HG02852 (cell line): ENCODE data around the gene LHFPL6.

Experiments used
- ATAC-seq: cut with Tn5 transposase; IDR thresholded peaks from one replicate; pipeline ENCODE4 v1.9.1; 2021; ENCODE audit warnings: mild to moderate bottlenecking, moderate library complexity; ENCODE audit not compliant: unreplicated experiment

The LHFPL6 gene

DNA sequence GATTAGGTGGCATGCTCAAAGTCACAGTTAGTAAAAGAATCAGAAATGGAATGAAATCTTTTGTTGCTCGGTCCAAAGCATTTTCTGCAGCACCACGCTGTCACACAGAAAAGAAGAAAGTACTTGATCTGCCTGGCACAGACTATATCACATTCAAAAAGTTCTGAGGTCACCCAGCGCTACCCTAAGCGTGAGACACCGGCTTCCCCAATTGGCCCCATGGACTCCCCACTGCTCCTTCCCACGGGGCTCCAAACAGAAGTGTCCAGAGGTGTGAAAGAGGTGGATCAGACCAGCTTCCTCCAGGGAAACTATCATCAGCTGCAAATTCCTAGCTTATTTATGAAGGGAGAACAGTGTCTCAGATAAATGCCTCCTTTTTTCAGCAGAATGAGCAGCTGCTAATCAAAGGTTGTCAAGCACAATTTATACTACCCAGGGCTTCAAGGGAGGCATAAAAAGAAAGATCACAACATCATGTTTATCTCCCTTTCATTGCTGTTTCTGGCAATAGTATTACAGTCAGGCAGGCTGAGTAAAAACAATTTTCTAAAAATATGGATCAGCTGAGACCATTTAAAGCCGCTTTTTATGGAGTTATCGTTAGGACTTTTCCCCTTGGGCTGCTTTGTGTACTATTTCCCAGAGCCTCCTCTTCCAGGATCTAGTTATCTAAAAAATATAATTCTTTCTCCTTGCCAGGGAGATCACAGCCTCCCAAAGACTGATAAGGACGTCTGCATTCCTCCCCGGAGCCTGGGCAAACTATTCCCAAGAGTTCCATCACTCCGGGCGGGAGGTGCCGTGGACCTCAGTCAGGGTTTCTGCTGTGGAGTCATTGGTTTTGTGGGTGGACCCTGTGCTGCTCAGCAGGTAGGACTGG, 208.0 kb downstream of the LHFPL6 start:
- no peak for ATAC-seq

- no peak for ATAC-seq
Measured at GRCh38 chr13:39391761-39392160, 211.2 kb downstream of the LHFPL6 start.

DNA sequence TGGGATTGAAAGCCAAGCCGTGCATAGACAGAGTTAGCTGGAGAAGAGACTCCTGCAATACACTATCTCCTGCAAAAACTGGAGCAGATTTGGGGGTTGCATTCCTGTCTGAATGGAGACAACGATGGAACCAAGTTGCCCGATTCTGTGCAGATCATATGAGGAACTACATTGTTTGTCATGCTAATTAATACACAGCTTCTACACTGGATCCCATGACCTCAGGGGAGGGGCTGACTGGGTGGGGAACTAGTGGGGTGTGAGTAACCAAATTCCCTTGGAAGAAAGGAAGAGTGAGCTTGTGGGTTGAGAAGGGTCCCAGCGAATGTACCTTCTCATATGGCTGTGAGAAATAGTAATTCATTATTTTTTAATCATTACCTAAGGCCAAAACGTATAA, 214.0 kb downstream of the LHFPL6 start:
- no peak for ATAC-seq

GRCh38 chr13:39385621-39386231, 217.3 kb downstream of the LHFPL6 start:
- ATAC-seq, result no peak

DNA sequence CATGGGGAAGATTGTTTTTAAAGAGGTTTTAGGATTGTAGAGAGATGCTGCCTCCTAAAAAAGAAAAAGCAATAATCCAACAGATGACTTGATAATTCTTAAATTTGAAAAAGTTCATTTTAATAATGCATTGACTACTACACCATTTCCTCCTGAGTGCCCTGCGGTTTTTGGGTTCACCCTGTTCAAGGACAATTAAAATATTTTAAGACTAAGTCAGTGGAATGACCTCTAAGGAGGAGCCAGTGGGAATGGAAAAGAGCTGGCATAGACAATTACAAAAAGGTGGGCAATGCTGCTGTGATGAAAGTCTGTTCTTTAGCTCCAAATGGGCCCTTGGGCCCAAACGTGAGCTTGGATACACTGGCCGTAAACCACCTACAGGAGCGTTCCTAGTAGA, 217.8 kb downstream of the LHFPL6 start:
- ATAC-seq, result no peak

- no peak for ATAC-seq
Measured at GRCh38 chr13:39381456-39381855, 221.5 kb downstream of the LHFPL6 start.

DNA sequence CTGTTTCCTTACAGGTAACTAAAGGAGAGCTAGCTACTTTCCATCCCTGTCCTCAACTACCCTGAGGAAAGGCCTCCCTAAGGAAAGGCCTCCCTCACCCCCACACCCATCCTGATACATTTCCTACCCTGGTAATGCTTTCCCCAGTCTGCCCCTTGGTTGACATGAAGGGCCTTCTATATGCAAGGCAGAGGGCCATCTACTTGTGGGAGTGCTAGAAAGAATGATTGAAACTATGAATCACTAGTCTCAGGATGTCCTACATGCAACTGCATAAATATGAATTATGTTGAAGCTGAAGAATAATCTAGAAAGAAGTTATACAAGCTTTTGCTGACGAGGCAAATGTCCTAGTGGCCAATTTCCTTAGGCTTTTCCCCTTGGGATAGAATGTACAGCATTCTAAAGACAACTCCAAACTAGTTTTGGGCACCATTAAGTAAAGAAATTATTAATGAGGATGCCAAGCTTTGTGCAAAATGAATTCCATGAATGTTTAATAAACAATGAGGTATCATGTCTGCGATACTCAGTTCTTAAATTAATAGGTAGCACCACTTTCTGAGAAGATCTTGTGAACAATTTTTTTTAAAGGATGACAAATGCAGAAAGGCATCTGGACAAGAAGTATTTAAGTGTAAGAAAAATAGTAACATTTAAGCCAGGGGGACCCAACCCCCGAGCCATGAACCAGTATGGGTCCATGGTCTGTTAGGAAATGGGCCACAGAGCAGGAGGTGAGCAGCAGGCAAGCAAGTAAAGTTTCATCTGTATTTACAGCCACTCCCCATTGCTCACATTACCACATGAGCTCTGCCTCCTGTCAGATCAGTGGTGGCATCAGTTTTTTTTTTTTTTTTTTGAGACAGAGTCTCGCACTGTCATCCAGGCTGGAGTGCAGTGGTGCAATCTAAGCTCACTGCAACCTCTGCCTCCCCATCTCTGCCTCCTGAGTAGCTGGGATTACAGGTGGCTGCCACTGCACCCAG, 223.0 kb downstream of the LHFPL6 start:
- ATAC-seq, result no peak

DNA sequence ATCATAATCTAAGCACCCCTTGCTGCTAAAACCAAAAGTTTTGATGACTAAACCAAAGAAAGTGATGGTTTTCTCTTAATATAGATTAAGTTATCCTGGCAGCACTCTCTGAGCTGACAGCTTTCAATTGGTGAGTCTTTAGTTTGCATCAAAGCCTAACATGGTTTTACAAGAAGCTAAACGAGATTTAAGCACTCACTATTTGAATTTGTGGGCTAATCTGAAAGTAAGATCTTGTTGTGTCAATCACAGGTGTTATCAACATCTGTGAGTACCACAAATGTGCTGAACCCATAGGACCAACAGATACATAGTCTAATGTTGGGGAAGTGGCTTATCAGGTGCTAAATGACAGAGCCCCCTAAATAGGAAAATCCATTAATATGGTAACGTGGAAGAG, 223.9 kb downstream of the LHFPL6 start:
- peak; percentile 96 for ATAC-seq

- ATAC-seq, result no peak
Measured at GRCh38 chr13:39378306-39378705, 224.7 kb downstream of the LHFPL6 start.

DNA sequence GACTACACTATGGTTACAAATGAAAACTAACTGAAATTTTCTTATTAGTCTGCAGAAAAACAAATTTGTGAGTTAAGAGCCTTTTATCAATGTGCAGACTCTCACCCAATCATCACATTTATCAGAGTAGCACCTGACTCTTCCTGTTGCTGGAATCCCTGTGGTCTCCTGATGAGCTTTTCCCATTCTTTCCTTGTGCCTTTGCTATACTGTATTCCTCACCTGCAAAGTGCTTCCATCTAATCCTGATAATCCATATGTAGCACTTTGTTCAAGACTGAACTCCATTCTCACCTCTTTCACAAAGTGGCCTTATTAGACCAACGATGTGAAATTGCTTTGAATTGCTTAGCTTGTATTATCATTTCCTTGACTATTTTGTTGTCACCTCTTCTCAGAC, 225.3 kb downstream of the LHFPL6 start:
- ATAC-seq, result no peak

DNA sequence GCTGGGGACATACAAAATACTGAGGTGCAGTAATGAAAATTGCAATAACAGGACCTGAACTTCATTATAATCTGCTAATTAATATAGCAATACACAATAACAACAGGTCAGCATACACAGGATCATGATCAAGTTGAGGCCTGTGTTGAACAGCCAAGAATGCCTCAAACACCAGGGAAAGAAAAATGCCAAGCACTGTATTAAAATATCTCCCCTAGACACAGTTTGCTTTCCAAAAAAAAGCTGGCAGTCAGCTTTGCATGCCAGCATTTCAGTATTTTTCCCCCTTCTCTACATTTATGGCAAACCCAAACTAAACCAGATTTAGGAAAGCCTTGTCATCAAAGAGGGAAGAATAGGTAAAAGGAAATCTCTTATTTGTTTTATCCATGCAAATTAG, 226.9 kb downstream of the LHFPL6 start:
- no peak for ATAC-seq

GRCh38 chr13:39375601-39376000, 227.4 kb downstream of the LHFPL6 start:
- no peak for ATAC-seq

DNA sequence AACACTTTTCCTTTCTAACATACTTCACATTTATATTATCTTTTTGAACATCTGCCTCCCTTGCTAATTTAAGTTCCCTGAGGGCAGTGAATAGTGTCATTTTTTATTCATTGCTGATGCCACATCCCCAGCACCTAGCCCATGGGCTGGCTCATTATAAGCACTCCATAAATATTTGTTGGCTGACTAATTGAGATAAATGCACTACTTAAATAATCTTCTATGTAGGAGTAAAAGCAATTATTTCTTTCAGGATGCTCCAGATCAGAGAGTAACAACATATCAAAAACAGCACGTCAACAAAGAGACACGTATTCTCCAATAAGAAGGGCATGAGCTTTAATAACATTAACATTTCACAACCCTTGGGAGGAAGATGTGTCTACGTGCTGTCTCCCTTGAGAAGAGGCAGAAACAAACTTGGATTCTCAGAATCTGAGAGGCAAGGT, 228.2 kb downstream of the LHFPL6 start:
- no peak for ATAC-seq

GRCh38 chr13:39373145-39373544, 229.8 kb downstream of the LHFPL6 start:
- ATAC-seq, result no peak

GRCh38 chr13:39371706-39372105, 231.3 kb downstream of the LHFPL6 start:
- no peak for ATAC-seq

DNA sequence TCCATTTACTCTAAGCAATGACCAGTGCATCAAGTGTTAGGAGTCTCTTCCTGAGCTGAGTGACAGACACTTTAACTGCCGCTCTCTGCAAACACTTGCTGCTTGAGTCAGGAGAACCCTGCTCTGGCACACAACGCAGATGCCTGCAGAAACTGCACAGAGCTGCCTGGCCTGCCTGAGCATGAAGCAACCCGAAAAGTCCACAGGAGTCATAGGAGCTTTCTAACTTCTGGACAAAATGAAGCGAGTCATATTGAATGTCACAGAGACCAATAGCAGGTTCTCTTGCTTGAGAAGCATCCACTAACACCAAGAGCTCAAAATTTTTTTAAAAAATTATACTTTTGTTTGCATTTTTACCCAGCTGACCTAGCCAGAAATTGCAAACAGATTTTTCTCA, 232.4 kb downstream of the LHFPL6 start:
- no peak for ATAC-seq

- ATAC-seq, result no peak
Measured at GRCh38 chr13:39370048-39370447, 232.9 kb downstream of the LHFPL6 start.

DNA sequence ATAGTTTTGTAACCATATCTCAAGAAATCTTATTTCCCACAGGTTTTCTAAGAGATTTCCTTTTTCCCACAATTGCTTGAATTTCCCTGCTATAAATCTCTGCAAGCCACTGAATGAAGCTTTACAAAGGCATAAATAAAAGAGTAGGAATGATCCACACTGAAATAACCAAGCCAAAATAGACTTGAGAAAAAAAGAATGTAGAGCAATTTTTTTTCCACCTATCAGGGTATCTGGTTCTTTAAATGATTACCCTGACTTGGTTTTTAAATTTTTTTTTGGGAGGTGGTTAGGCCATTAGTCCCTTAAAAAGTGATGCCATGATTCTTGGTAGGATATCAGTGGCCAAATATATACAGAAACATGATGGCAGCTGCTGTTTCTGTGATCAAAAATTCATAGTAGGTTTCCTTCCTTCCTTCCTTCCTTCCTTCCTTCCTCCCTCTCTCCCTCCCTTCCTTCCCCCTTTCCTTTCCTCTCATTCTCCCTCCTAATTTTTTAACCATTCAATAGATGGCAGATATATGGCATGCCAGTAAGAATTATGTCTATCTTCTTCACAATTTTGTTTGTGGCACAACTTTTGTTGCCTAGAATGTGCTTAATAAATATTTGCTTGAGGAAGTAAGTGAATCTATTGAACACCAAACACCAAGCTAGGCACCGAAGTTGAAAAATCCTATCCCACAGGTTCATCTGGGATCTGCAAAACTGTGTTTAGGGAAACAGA, 233.7 kb downstream of the LHFPL6 start:
- ATAC-seq, result no peak

- no peak for ATAC-seq
Measured at GRCh38 chr13:39365879-39366278, 237.1 kb downstream of the LHFPL6 start.

DNA sequence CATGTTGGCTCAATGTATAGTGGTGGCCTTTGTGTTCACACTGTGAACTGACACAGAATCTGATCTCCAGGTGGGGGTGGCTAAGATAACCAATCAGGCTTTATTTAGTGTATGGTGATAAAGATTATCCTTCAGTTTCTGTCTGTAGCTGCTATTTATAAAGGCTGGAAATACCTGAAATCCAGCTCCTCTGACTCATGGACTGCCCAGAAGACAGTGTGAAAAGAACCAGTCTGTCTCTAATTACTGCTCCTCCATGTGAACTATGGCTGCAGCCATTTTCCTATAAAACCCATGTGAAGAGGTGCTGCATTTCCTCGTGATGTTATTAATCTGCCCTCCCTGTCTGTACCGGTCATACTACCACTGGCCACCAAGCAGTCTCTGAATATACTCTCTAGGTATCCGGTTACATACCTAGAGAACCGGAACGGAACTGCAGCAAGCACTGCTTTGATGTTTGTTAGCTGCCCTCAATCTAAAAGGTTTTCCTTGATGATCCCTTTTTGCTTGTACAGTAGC, 238.0 kb downstream of the LHFPL6 start:
- ATAC-seq, result no peak
